ENCODE results near the gene TAF6L.
A peak's percentile ranks its signal among the peaks of the same experiment; 100 is the strongest.
"Not testable (repeated sequence)": the region's sequence is repeated elsewhere in the genome, so short reads cannot be mapped to it uniquely, and the experiment has no call there.

Gene TAF6L

DNA sequence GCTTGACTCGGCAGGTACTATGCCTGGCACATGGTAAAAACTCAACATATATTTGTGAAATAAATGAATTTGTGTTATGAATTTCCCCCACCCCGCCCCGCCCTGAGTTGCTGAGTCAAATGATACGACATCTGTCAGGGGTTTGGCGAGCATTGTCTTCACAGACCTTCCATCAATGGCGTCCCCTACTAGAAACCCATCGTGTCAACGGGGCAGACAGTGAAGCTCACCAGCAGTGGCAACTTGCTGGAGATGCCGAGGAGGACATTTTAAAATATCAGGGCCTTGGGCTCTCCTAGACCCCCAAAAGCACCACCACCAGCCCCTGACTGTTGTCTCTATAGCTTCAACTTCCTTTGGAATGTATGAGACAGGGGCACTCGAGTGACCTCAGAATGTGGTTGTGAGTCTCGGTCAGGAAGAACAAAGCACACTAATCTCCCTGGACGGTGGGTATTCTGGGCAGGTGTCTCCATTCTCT, 34.8 kb downstream of the TAF6L start:
- no peak for DNase-seq (ENCODE audit: low spot score)

DNA sequence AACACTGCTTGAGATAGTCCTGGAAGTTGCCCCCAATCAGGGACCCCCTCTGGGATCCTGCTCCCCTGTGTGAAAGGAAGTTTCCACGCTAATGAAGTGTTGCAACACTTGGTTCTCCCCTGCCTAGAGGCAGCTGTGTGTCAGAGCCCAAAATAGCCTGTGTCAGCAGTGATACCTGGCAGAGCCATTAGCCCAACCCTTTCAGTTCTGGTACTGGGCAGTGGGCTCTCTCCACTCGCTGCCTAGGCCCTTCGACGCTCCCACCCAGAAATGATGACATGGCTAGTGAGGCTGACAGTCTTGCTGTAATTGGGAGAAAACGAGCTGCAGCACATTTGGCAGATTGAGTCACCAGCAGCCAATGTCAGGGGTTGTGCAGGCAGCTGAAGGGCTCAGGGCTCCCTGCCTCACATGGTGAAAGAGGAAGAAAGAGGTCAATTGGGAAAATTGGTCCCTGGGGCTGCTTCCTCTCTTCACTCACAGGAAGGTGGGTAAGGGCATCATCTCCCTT, 35.5 kb downstream of the TAF6L start:
- DNase-seq (ENCODE audit: low spot score) = no peak

DNA sequence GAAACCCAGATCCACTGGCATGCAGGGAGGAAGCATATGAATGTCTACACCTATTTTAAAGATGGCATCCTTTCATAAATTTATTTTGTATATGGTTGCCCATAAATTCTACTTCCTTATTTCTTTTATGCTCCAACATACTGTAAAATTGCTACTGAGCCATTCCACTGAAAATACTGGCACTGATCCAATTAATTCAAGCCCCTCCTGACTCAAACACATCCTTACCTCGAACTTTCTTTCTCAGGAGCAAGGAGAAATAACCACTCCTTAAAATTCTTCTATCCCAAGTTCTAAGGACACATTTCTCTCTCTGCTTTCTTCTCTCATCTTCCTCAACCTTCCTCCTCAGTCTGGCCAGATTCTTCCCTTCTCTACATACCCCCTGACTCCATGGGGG, 39.6 kb downstream of the TAF6L start:
- DNase-seq (ENCODE audit: low spot score) = no peak

DNA sequence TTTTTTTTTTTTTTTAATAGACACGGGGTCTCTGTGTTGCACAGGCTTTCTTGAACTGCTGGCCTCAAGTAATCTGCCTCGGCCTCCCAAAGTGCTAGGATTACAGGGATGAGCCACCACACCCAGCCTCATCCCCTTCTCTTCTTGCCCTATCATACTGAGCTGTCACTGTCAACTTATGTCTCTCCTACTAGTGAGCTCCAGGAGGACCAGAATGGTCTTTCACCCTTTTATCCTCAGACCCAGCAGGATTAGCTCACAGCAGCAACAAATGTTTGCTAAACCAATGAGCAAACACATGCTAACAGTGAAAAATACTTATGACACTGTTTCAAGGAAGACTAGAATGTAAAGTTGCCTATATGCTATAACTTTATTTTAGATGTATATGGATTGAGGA, 40.5 kb downstream of the TAF6L start:
- no peak for DNase-seq (ENCODE audit: low spot score)

DNA sequence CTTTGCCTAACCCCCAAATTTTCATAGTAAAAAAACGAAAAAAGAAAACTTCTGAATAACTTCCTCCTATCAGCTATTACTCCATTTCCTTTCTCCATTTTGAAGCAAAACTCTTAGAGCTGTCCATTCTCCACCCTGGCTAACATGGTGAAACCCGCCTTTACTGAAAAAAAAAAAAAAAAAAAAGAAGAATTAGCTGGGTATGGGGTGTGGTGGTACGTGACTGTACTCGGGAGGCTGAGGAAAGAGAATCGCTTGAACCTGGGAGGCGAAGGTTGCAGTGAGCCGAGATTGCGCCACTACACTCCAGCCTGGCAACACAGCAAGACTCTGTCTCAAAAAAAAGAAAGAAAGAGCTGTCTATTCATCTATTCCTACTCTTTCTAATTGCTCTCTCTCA, 45.4 kb downstream of the TAF6L start:
- no peak for DNase-seq (ENCODE audit: low spot score)

DNA sequence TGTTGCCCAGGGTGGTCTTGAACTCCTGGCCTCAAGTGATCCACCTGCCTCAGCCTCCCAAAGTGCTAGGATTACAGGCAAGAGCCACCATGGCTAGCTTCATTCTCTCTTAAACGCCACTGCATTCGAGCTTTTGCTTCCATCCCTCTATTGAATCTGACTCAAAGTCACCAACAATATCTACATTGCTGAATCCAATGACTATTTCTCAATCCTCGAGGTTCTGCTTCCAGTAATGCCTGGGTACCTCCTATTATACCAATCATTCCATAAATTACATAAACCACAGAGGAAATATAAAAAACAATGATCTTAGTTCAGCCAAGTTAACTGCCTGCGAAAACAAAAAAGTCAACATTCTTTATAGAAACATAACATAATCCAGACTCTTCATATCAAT, 45.9 kb downstream of the TAF6L start:
- DNase-seq (ENCODE audit: low spot score) = no peak

DNA sequence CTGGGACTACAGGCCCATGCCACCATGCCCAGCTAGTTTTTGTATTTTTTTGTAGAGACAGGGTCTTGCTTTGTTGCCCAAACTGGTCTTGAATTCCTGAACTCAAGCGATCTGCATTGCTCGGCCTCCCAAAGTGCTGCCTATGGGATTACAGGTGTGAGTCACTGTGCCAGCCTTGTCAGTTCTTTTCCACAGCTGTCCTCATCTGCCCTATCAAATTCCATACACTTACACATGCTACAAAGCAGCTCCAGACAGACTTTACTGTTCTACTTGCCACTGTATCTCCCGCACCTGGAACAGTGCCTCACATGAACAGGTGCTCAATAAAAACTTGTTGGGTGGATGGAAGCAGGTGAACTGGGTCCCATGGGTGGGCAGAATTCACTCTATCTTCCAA, 52.5 kb downstream of the TAF6L start:
- no peak for DNase-seq (ENCODE audit: low spot score)

DNA sequence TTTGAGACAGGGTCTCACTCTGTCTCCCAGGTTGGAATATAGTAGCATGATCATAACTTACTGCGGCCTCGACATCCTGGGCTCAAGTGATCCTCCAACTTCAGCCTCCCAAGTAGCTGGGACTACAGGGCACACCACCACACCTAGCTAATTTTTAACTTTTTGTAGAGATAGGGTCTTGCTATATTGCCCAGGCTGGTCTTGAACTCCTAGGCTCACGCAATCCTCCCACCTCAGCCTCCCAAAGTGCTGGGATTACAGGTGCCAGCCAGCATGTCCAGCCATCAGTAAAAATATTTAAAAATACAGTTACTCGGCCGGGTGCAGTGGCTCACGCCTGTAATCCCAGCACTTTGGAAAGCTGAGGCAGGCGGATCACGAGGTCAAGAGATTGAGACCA, 56.9 kb downstream of the TAF6L start:
- not testable (repeated sequence) for DNase-seq (ENCODE audit: low spot score)

DNA sequence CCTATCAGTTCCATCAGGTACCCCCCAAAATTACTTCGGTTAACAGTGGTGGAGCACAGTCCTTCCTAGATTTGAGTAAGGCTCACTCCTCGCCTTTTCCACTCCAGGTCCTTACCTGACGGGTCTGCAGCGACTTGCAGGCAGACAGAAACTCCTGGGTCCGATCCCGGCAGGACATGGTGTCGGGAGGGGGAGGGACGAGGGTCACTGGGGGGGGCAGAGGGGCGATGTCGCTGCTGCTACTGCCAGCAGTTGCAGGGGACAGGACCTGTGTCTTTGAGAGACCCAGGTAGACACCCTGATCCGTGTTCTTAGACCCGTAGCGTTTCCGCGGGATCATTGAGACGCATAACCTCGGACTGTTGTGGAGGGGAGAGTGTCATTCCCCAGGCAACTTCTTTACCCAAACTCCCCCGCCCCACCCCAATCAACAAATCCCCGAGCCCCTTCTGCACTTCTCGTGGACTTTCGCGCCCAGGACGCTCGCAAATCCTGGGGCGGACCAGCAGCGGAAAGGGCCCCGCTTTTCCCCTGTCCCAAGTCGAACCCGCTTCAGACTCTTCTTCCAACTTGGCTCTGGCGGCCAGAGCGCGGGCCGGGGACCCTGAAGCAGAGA, 59.8 kb downstream of the TAF6L start:
- no peak for DNase-seq (ENCODE audit: low spot score)

DNA sequence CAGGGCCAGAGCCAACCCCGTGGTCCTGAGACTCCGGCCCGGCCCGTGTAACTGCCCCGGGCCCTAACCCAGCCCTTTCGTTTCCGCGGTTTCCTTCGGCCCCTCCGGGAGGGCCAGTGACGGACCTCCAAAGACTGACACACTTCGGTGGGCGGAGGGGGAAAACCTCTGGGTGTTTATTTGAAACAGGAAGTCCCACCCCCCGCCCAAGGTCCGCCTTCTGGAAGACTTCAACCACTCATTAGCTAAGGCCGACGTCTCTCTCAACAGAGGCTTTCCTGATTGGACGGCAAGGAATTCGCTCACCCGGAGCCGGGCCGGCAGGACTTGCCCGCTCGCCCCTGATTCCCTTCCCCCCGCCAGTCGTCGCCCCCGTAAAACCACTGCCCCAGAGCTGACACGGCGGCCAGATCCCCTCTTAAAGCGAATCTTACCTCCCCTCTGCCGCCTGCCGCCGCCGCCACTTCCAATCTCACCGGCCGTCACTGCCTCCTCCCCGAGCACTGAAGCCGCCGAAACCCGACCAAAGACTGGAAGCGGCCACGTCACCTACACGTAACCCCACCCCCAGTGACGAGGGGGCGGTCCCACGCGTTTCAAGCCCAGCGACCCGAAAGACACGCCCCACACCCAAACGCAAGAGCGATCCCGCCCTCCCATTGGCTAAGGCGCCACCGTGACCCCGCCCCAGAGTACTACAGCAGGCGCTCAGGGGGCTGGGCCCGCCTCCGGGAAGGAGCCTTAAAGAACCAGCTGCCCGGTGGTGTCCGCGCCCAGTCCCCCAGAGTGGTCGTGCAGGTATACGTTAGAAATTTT, 60.5 kb downstream of the TAF6L start, which contains the start of gene STX5:
STX5 (minus strand) TSS at position 532 of the 816 bp plus-strand sequence. CDS start 808 bp downstream, outside the sequence.
- DNase-seq (ENCODE audit: low spot score) = peak; percentile 100

DNA sequence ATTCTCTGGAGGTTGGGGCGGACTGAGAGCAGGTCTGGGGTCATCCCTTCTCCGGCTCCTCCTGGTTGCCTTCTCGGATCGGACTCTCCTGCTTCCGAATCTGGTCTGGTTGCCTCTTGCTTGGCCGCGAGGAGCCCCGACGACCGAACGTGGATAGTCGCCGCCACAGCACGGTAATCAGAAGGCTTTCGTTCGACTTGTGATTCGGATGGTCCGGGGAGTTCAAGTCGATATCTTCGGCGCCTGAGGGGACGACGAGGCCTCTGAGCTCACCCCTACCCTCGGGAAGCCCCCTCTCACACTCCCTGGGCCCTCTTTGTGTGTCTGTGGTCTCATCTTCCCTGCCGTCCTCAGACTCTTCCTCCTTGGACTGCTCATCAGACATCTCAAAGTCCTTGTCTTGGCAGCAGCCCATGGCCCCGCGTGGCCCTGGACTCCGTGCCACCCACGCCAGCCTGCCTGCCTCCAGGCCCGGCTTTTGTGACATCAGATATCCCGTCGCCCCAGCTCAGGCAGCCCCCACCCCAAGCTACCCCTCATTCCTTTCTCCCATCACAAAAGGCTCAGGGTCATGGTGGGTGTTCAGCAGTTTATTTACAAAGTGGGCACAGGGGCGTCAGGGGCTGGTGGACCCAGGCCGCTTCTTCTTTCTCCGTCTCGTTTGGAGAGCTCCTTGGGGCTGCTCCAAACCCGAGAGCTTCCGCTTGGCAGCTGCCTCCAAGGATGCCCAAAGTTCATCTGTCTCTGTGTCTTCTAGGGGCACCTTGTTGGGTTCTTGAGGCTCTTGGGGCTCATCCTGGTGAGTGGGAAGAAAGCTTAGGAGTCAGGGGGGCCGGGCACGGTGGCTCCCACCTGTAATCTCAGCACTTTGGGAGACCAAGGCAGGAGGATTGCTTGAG, 61.4 kb downstream of the TAF6L start, which contains the start of gene TEX54:
TEX54 (minus strand) TSS at position 506 of the 899 bp plus-strand sequence.
- no peak for DNase-seq (ENCODE audit: low spot score)

DNA sequence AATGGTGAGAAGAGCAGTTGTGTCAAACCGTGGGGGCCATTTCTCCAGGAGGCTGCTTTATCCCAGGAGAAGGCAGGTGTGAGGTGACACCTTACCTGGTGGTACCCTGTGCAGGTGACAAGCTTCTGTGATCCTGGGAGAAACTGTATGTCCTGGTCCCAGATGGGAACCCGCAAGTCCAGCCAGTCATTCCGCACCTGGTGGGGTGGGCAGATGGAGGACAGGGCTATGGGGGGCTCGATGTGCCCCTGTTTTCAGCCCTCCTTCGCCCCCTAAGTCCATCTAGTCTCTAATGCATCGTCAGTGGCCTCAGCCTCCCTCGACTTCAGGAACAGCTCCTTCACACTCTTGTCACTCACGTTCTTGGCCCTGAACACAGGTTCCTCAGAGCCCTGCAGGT, 64.1 kb downstream of the TAF6L start:
- no peak for DNase-seq (ENCODE audit: low spot score)
